Measurements from ENCODE around the gene CLCN6. TPM values are rescaled to one million over a fixed set of nuclear protein-coding genes. Genes with fewer than 3 reads are reported as not detected.

The CLCN6 gene
- total RNA-seq, 1 experiment from 2014 or later, result 48.1 TPM

DNA sequence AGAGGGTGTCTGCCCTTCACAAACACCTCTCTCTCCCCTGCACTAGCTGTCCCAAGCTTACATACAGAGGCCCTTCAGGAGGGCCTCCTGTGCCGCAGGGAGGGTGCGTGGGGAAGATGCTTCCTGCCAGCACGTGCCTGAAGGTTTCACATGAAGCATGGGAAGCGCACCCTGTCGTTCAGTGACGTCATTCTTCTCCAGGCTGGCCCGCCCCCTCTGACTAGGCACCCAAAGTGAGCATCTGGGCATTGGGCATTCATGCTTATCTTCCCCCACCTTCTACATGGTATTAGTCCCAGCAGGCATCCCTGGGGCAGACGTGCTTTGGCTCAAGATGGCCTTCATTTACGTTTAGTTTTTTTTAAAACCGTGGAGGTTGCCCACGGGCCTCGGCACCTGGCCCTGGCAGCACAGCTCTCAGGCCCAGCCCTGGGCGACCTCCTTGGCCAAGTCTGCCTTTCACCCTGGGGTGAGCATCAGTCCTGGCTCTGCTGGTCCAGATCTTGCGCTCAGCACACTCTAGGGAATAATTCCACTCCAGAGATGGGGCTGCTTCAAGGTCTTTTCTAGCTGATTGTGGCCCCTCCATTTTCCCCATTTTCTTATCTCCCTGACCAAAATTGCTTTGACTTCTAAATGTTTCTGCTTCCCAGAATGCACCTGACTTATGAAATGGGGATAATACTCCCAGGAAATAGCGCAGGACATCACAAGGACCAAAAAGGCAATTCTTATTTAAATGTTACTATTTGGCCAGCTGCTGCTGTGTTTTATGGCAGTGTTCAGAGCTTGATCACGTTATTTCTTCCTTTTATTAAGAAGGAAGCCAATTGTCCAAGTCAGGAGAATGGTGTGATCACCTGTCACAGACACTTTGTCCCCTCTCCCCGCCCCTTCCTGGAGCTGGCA, 35.5 kb downstream of the CLCN6 start:
- Histone ChIP-seq H3K4me3 (ENCODE audit: low read depth, low read length, poor library complexity, severe bottlenecking) (no peak overlapping the region), H3K9me3 (ENCODE audit: low read depth, low read length, poor library complexity, severe bottlenecking) (no peaks in the 10 kb centered on the region), H3K36me3 (ENCODE audit: insufficient read depth, low read length, poor library complexity, severe bottlenecking) (peaks cover 72% of the 10 kb centered on the region), H3K4me1 (ENCODE audit: insufficient read depth, low read length, poor library complexity, severe bottlenecking) (peaks cover 9% of the 10 kb centered on the region), H3K27me3 (replicated peaks; ENCODE audit: insufficient read depth, low read depth, low read length, poor library complexity) (no peaks in the 10 kb centered on the region), H3K27ac (ENCODE audit: low read depth, low read length, poor library complexity, severe bottlenecking) (no peak overlapping the region)
- ChIA-PET POLR2A (ENCODE audit: low non-redundant PET) (no interaction called here), CTCF (no interaction called here)
- TF ChIP-seq, protein P1, sequence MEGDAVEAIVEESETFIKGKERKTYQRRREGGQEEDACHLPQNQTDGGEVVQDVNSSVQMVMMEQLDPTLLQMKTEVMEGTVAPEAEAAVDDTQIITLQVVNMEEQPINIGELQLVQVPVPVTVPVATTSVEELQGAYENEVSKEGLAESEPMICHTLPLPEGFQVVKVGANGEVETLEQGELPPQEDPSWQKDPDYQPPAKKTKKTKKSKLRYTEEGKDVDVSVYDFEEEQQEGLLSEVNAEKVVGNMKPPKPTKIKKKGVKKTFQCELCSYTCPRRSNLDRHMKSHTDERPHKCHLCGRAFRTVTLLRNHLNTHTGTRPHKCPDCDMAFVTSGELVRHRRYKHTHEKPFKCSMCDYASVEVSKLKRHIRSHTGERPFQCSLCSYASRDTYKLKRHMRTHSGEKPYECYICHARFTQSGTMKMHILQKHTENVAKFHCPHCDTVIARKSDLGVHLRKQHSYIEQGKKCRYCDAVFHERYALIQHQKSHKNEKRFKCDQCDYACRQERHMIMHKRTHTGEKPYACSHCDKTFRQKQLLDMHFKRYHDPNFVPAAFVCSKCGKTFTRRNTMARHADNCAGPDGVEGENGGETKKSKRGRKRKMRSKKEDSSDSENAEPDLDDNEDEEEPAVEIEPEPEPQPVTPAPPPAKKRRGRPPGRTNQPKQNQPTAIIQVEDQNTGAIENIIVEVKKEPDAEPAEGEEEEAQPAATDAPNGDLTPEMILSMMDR (conservative IDR thresholded peaks at IDR 0.05; ENCODE audit: low read depth, low read length), result no peak
- TF ChIP-seq EZH2 (IDR thresholded peaks at IDR 0.05; ENCODE audit: borderline replicate concordance, low read depth, low read length, poor library complexity, severe bottlenecking), result no peak
- no peak for DNase-seq (ENCODE audit: low spot score)
- intact Hi-C loops (cut with micrococcal nuclease; ENCODE audit: unreplicated experiment), result no loop called here
- no TSS peak for BruUV-seq (replicated peaks)

DNA sequence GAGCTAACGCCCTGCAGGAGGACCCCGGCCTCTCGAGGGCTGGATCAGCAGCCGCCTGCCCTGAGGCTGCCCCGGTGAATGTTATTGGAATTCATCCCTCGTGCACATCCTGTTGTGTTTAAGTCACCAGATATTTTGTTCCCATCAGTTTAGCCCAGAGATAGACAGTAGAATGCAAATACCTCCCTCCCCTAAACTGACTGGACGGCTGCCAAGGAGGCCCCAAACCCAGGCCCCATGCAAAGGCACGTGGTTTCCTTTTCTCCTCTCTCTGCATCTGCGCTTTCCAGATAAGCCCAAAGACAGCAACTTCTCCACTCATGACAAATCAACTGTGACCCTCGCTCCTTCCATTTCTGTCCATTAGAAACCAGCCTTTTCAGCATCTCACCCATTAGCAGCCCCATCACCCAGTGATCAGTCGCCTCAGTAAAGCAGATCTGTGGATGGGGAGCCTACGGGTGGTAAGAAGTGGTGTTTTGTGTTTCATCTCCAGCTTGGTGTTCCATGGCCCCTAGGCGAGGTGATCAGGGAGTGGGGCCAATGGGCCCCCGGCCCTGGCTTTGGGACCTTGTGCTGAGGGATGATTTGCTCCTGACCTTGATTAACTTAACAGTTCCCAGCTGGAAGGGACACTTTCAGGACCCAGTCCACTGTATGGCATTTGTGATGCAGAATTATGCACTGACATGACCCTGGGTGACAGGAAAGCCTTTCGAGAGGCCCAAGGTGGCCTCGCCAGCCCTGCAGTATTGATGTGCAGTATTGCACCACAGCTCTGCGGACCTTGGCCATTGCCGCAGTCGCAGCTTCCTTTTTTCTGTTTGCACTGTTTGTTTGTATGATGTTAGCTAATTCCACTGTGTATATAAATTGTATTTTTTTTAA, 36.4 kb downstream of the CLCN6 start:
- CTCF ChIA-PET, result no interaction called here
- Histone ChIP-seq H3K36me3 (ENCODE audit: insufficient read depth, low read length, poor library complexity, severe bottlenecking) (peaks cover 72% of the 10 kb centered on the region), H3K27ac (ENCODE audit: low read depth, low read length, poor library complexity, severe bottlenecking) (no peak overlapping the region)

More for the DNA sequence above, 36.4 kb downstream of the CLCN6 start:
- intact Hi-C loops (cut with micrococcal nuclease; ENCODE audit: unreplicated experiment), result no loop called here
- no peak overlapping the region for H3K4me3 ChIP-seq (ENCODE audit: low read depth, low read length, poor library complexity, severe bottlenecking)
- H3K9me3 ChIP-seq (ENCODE audit: low read depth, low read length, poor library complexity, severe bottlenecking), result no peaks in the 10 kb centered on the region
- TF ChIP-seq, protein P1 (conservative IDR thresholded peaks at IDR 0.05; ENCODE audit: low read depth, low read length), result no peak
- TF ChIP-seq EZH2 (IDR thresholded peaks at IDR 0.05; ENCODE audit: borderline replicate concordance, low read depth, low read length, poor library complexity, severe bottlenecking), result no peak
- peaks cover 9% of the 10 kb centered on the region for H3K4me1 ChIP-seq (ENCODE audit: insufficient read depth, low read length, poor library complexity, severe bottlenecking)
- no peaks in the 10 kb centered on the region for H3K27me3 ChIP-seq (replicated peaks; ENCODE audit: insufficient read depth, low read depth, low read length, poor library complexity)
- POLR2A ChIA-PET (ENCODE audit: low non-redundant PET), result no interaction called here
- peak; percentile 35 for DNase-seq (ENCODE audit: low spot score)
- no TSS peak for BruUV-seq (replicated peaks)

Measured in A673 (cell line).